ENCODE measurements around the gene GNPNAT1. TPM values are rescaled to one million over a fixed set of nuclear protein-coding genes. Genes with fewer than 3 reads are reported as not detected.

GNPNAT1 gene
- total and polyA plus RNA-seq, 2 of the 8 experiments (the other 6 are each of a cell fraction or from before 2014, with no cell fraction given) = 25.5 to 54.1 TPM

DNA sequence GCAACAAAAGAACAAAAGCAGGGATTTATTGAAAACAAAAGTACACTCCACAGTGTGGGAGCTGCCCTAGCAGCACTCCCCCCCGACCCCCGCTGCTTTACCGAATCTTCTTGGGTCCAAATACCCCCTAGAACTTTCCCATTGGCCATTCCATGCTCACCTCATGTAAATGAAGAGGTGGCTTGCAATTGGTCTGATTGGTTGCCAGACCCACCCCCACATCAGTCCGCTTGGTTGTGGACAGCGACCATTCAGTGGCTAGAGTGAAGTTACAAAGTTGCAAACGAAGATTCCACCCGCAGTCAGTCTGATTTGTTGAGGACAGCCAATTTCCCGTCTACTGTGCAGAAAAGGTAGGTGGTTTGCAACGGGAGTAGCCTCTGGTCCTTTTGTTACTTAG, 57.6 kb downstream of the GNPNAT1 start (continued):
- no peak for TF ChIP-seq SP1 (IDR thresholded peaks at IDR 0.05; ENCODE audit: low read depth, low read length)

All from H1 (cell line).